ENCODE data around the gene RUFY3.

RUFY3 gene

DNA sequence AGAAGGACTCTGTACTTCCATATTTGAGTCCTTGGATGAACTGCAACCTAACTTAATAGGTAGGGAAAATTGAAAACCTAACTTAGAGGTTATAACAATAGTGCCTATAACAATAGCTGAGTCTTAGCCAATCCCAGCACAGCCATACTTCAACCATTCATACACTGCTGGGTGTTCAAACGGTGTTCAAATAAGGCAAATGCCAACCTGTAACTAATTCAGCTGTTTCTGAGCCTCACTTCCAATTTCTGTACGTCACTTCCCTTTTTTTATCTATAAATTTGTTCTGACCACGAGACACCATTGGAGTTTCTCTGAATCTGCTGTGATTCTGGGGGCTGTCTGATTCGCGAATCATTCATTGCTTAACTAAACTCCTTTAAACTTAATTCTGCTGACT, 127.5 kb downstream of the RUFY3 start:
- no peak for DNase-seq

- DNase-seq: no peak
Measured at GRCh38 chr4:70855464-70855863, 133.7 kb downstream of the RUFY3 start.
